Stromal cell of bone marrow (primary cell): ENCODE data around the gene PAFAH2.
A peak's percentile ranks its signal among the peaks of the same experiment; 100 is the strongest.

Experiments used
- DNase-seq: peaks from one replicate; pipeline ENCODE4 v3.0.0-alpha.2; 2012; ENCODE audit warnings: low read depth

The PAFAH2 gene

GRCh38 chr1:26031196-26031595, 33.3 kb upstream of the PAFAH2 start:
- DNase-seq: no peak

GRCh38 chr1:26029864-26030481, 32.1 kb upstream of the PAFAH2 start:
- DNase-seq: no peak

GRCh38 chr1:26029054-26029863, 31.4 kb upstream of the PAFAH2 start:
- DNase-seq: no peak

- DNase-seq: no peak
Observed at GRCh38 chr1:26028490-26028980, 30.7 kb upstream of the PAFAH2 start.

GRCh38 chr1:26027716-26028489, 30.0 kb upstream of the PAFAH2 start:
- no peak for DNase-seq

GRCh38 chr1:26025517-26025916, 27.7 kb upstream of the PAFAH2 start:
- DNase-seq: no peak

GRCh38 chr1:26025060-26025459, 27.2 kb upstream of the PAFAH2 start:
- DNase-seq: no peak

- DNase-seq: no peak
Observed at GRCh38 chr1:26023826-26024225, 26.0 kb upstream of the PAFAH2 start.

GRCh38 chr1:26023009-26023408, 25.1 kb upstream of the PAFAH2 start:
- DNase-seq: no peak

- no peak for DNase-seq
Observed at GRCh38 chr1:26022404-26022779, 24.5 kb upstream of the PAFAH2 start.

GRCh38 chr1:26021647-26022403, 24.0 kb upstream of the PAFAH2 start, which contains the start of gene EXTL1:
Gene EXTL1 (plus strand): TSS chr1:26021775. CDS start chr1:26022647, 872 bp downstream.
- no peak for DNase-seq

GRCh38 chr1:26020941-26021646, 23.2 kb upstream of the PAFAH2 start:
- no peak for DNase-seq

- DNase-seq: no peak
Observed at GRCh38 chr1:26020330-26020768, 22.5 kb upstream of the PAFAH2 start.

GRCh38 chr1:26019641-26020315, 21.9 kb upstream of the PAFAH2 start:
- DNase-seq: no peak

GRCh38 chr1:26017606-26018005, 19.7 kb upstream of the PAFAH2 start:
- DNase-seq: no peak

GRCh38 chr1:26016953-26017545, 19.2 kb upstream of the PAFAH2 start:
- no peak for DNase-seq

GRCh38 chr1:26016258-26016952, 18.5 kb upstream of the PAFAH2 start:
- DNase-seq: no peak

GRCh38 chr1:26015358-26015757, 17.5 kb upstream of the PAFAH2 start:
- DNase-seq: peak; percentile 49

- DNase-seq: no peak
Observed at GRCh38 chr1:26014179-26014578, 16.3 kb upstream of the PAFAH2 start.

GRCh38 chr1:26012864-26013263, 15.0 kb upstream of the PAFAH2 start:
- no peak for DNase-seq
